NCI-H2227 treated with DMSO at 0.1 percent for 48 hours (cell line): ENCODE data around the gene TH.
"Not testable (repeated sequence)": the region's sequence is repeated elsewhere in the genome, so short reads cannot be mapped to it uniquely, and the experiment has no call there.

Experiments used
- DNase-seq: peaks from one replicate; lab custom pipeline; 2025; lab: John Stamatoyannopoulos, UW

Gene TH

GRCh38 chr11:2129699-2130366 is 41.8 kb downstream of the TH start:
- no peak for DNase-seq

- no peak for DNase-seq
Measured at GRCh38 chr11:2129308-2129698, 42.3 kb downstream of the TH start.

- no peak for DNase-seq
Measured at GRCh38 chr11:2128511-2129307, 42.9 kb downstream of the TH start.

GRCh38 chr11:2128130-2128510 is 43.5 kb downstream of the TH start:
- no peak for DNase-seq

GRCh38 chr11:2127482-2128129 is 44.0 kb downstream of the TH start:
- DNase-seq, result no peak

- no peak for DNase-seq
Measured at GRCh38 chr11:2126520-2127085, 45.0 kb downstream of the TH start.

GRCh38 chr11:2124736-2125484 is 46.7 kb downstream of the TH start:
- not testable (repeated sequence) for DNase-seq

GRCh38 chr11:2123628-2123960 is 48.0 kb downstream of the TH start:
- no peak for DNase-seq

- no peak for DNase-seq
Measured at GRCh38 chr11:2122907-2123627, 48.5 kb downstream of the TH start.

- DNase-seq, result no peak
Measured at GRCh38 chr11:2122222-2122906, 49.3 kb downstream of the TH start.

GRCh38 chr11:2121227-2122130 is 50.1 kb downstream of the TH start:
- DNase-seq, result no peak

- no peak for DNase-seq
Measured at GRCh38 chr11:2120359-2121100, 51.1 kb downstream of the TH start.

GRCh38 chr11:2118677-2119076 is 52.9 kb downstream of the TH start:
- DNase-seq, result no peak

- DNase-seq, result no peak
Measured at GRCh38 chr11:2116680-2117079, 54.9 kb downstream of the TH start.

- no peak for DNase-seq
Measured at GRCh38 chr11:2115308-2115707, 56.3 kb downstream of the TH start.

GRCh38 chr11:2114430-2115241 is 57.0 kb downstream of the TH start:
- DNase-seq, result no peak
